ENCODE measurements around the gene RHEB. TPM values are rescaled to one million over a fixed set of nuclear protein-coding genes. Genes with fewer than 3 reads are reported as not detected.
A peak's percentile ranks its signal among the peaks of the same experiment; 100 is the strongest.

RHEB gene
- total RNA-seq, 1 experiment from 2014 or later: 87.0 TPM

- TF ChIP-seq EZH2 (IDR thresholded peaks at IDR 0.05; ENCODE audit: low read length, unreplicated experiment) (no peak), EZH2phosphoT487 (IDR thresholded peaks at IDR 0.05; ENCODE audit: borderline replicate concordance, low read length) (no peak)
- TF ChIP-seq, protein P1, sequence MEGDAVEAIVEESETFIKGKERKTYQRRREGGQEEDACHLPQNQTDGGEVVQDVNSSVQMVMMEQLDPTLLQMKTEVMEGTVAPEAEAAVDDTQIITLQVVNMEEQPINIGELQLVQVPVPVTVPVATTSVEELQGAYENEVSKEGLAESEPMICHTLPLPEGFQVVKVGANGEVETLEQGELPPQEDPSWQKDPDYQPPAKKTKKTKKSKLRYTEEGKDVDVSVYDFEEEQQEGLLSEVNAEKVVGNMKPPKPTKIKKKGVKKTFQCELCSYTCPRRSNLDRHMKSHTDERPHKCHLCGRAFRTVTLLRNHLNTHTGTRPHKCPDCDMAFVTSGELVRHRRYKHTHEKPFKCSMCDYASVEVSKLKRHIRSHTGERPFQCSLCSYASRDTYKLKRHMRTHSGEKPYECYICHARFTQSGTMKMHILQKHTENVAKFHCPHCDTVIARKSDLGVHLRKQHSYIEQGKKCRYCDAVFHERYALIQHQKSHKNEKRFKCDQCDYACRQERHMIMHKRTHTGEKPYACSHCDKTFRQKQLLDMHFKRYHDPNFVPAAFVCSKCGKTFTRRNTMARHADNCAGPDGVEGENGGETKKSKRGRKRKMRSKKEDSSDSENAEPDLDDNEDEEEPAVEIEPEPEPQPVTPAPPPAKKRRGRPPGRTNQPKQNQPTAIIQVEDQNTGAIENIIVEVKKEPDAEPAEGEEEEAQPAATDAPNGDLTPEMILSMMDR (conservative IDR thresholded peaks at IDR 0.05; ENCODE audit: low read depth, low read length): no peak
- peaks cover 30% of the 10 kb centered on the region for H3K36me3 ChIP-seq (ENCODE audit: low read depth, low read length)
- no peaks in the 10 kb centered on the region for H3K9me3 ChIP-seq (ENCODE audit: low read length)
- ATAC-seq: peak; percentile 87
- intact Hi-C loops (cut with micrococcal nuclease): no loop called here
- no peak overlapping the region for H3K4me3 ChIP-seq (ENCODE audit: low read length)
- no peaks in the 10 kb centered on the region for H3K27me3 ChIP-seq (ENCODE audit: low read length)
- H3K27ac ChIP-seq (ENCODE audit: low read length): 0 out of 2 replicates have a peak overlapping the region, but pooled peaks have one; percentile 2
- no TSS peak for BruUV-seq (replicated peaks)
- peaks cover 95% of the 10 kb centered on the region for H3K79me2 ChIP-seq (ENCODE audit: low read length)
- H3K9me2 ChIP-seq (replicated peaks; ENCODE audit: low read length): no peaks in the 10 kb centered on the region
- H2AFZ ChIP-seq (ENCODE audit: low read length): no peak overlapping the region
- ChIA-PET CTCF (no interaction called here), POLR2A (ENCODE audit: unreplicated experiment) (no interaction called here)
- no peaks in the 10 kb centered on the region for H3F3A ChIP-seq (ENCODE audit: low read length, unreplicated experiment)
- H3K4me2 ChIP-seq (ENCODE audit: low read length): peak overlapping the region; percentile 40; the same call in 1 of the 2 replicates
- H3K4me1 ChIP-seq (ENCODE audit: insufficient read depth, low read length): peaks cover 47% of the 10 kb centered on the region
- peak; percentile 86 for DNase-seq
- H3K9ac ChIP-seq (ENCODE audit: low read length): no peak overlapping the region
- H4K20me1 ChIP-seq (ENCODE audit: low read length): peaks cover 43% of the 10 kb centered on the region
Measured at GRCh38 chr7:151491859-151492258, 27.8 kb downstream of the RHEB start.

- Histone ChIP-seq H3K4me3 (ENCODE audit: low read length) (no peak overlapping the region), H3K27ac (ENCODE audit: low read length) (no peak overlapping the region), H4K20me1 (ENCODE audit: low read length) (peaks cover 37% of the 10 kb centered on the region), H3K9me3 (ENCODE audit: low read length) (no peaks in the 10 kb centered on the region), H3K27me3 (ENCODE audit: low read length) (no peaks in the 10 kb centered on the region), H3K36me3 (ENCODE audit: low read depth, low read length) (peaks cover 43% of the 10 kb centered on the region), H3K79me2 (ENCODE audit: low read length) (peaks cover 95% of the 10 kb centered on the region), H3K9me2 (replicated peaks; ENCODE audit: low read length) (no peaks in the 10 kb centered on the region), H2AFZ (ENCODE audit: low read length) (no peak overlapping the region), H3K9ac (ENCODE audit: low read length) (no peak overlapping the region), H3F3A (ENCODE audit: low read length, unreplicated experiment) (no peaks in the 10 kb centered on the region), H3K4me2 (ENCODE audit: low read length) (no peak overlapping the region), H3K4me1 (ENCODE audit: insufficient read depth, low read length) (peaks cover 48% of the 10 kb centered on the region)
- ATAC-seq (no peak), DNase-seq (no peak)
- BruUV-seq (replicated peaks): TSS peak; percentile 19
- CTCF ChIA-PET: no interaction called here
- POLR2A ChIA-PET (ENCODE audit: unreplicated experiment): no interaction called here
- no peak for TF ChIP-seq EZH2 (IDR thresholded peaks at IDR 0.05; ENCODE audit: low read length, unreplicated experiment)
- TF ChIP-seq, protein P1 (conservative IDR thresholded peaks at IDR 0.05; ENCODE audit: low read depth, low read length): no peak
- TF ChIP-seq EZH2phosphoT487 (IDR thresholded peaks at IDR 0.05; ENCODE audit: borderline replicate concordance, low read length): no peak
- intact Hi-C loops (cut with micrococcal nuclease): no loop called here
Measured at GRCh38 chr7:151490456-151491105, 29.1 kb downstream of the RHEB start.

- TF ChIP-seq EZH2phosphoT487 (IDR thresholded peaks at IDR 0.05; ENCODE audit: borderline replicate concordance, low read length): no peak
- TF ChIP-seq, protein P1 (conservative IDR thresholded peaks at IDR 0.05; ENCODE audit: low read depth, low read length): no peak
- no peak for TF ChIP-seq EZH2 (IDR thresholded peaks at IDR 0.05; ENCODE audit: low read length, unreplicated experiment)
- intact Hi-C loops (cut with micrococcal nuclease): no loop called here
Measured at GRCh38 chr7:151489498-151489897, 30.2 kb downstream of the RHEB start.

More at GRCh38 chr7:151489498-151489897, 30.2 kb downstream of the RHEB start:
- no peaks in the 10 kb centered on the region for H3K9me2 ChIP-seq (replicated peaks; ENCODE audit: low read length)
- H3K79me2 ChIP-seq (ENCODE audit: low read length): peaks cover 94% of the 10 kb centered on the region
- no peak for ATAC-seq
- ChIA-PET CTCF (no interaction called here), POLR2A (ENCODE audit: unreplicated experiment) (interaction anchor here (0.6 kb wide), 1 partner anchor 62 kb away, joined by 11 read pairs; no protein-coding TSS in a partner anchor)
- no peak overlapping the region for H3K4me2 ChIP-seq (ENCODE audit: low read length)
- no peaks in the 10 kb centered on the region for H3K27me3 ChIP-seq (ENCODE audit: low read length)
- H3K4me1 ChIP-seq (ENCODE audit: insufficient read depth, low read length): peaks cover 46% of the 10 kb centered on the region
- H3F3A ChIP-seq (ENCODE audit: low read length, unreplicated experiment): no peaks in the 10 kb centered on the region
- peaks cover 27% of the 10 kb centered on the region for H4K20me1 ChIP-seq (ENCODE audit: low read length)
- no peak overlapping the region for H3K27ac ChIP-seq (ENCODE audit: low read length)
- no peaks in the 10 kb centered on the region for H3K9me3 ChIP-seq (ENCODE audit: low read length)
- peaks cover 51% of the 10 kb centered on the region for H3K36me3 ChIP-seq (ENCODE audit: low read depth, low read length)
- no TSS peak for BruUV-seq (replicated peaks)
- no peak for DNase-seq
- no peak overlapping the region for H3K9ac ChIP-seq (ENCODE audit: low read length)
- no peak overlapping the region for H3K4me3 ChIP-seq (ENCODE audit: low read length)
- no peak overlapping the region for H2AFZ ChIP-seq (ENCODE audit: low read length)

Measured in PC-3 (cell line).